HG02973 (cell line): ENCODE measurements around the gene MEOX1.

Experiments
- ATAC-seq: cut with Tn5 transposase; IDR thresholded peaks from one replicate; pipeline ENCODE4 v1.9.1; 2021; ENCODE audit warnings: moderate library complexity; ENCODE audit not compliant: unreplicated experiment

The MEOX1 gene

DNA sequence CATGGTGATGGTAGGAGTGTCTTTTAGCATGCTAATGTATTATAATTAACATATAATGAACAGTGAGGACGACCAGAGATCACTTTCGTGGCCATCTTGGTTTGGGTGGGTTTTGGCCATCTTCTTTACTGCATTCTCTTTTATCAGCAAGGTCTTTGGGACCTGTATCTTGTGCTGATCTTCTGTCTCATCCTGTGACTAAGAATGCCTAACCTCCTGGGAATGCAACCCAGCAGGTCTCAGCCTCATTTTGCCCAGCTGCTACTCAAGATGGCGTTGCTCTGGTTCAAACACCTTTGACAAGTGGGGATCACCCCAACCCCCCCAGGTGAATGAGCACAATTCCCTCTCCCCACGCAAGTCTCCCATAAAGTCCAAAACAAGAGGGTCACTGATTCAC, 66.3 kb downstream of the MEOX1 start:
- ATAC-seq: no peak

DNA sequence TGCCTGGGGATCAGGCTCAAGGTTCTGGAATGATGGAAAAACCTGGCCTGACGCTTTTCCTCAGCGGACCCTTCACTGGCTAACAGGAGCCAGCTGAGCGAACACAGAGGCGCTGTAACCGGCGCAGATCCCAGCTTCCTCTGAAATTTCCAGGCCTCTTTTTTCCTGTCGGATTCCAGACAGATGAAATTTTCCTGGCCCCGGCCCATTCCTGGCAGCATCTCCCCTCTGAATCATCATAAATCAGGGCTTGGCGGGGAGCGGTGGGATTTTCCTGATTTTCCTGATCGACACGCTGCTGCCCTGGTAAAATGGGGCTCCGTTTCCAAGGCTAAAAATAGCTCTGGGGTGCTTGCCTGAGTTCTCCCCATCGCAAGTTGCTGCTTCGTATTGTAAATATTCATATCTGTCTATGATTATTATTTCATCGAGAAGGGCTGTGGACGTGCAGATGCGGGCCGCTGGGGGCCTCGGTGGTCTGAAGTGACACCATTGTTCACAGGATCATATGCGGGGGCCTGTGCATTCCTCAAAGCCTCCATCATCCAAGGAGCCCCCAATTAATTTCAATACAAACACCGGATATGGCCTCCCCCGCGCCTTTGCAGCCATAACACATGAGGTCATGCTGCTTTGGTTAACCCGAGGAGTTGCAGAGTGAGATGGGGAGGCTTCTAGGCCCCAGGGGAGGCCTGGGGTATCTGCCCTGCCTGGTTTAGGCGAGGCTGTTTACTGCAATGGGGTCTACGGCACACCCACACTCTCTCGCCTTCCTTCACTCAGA, 69.8 kb downstream of the MEOX1 start:
- no peak for ATAC-seq

DNA sequence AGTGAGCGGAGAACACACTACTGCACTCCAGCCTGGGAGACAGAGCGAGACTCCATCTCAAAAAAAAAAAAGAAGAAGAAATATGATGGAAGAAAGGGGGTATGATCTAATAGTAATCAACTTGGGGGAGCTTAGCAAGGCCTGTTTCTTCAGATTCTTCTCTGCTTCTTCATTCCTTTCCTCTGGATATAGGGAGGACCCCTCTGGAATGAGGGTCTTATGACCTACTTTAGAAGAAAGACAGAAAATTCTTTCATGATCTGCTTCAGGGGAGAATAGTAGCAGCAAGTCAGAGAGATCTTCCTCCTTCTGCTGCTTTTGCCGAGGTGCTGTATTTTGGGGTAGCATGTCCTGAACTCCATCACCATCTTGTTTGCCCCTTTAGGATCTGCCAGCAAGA, 70.7 kb downstream of the MEOX1 start:
- no peak for ATAC-seq
